Measurements from ENCODE around the gene MYOT.

DNA sequence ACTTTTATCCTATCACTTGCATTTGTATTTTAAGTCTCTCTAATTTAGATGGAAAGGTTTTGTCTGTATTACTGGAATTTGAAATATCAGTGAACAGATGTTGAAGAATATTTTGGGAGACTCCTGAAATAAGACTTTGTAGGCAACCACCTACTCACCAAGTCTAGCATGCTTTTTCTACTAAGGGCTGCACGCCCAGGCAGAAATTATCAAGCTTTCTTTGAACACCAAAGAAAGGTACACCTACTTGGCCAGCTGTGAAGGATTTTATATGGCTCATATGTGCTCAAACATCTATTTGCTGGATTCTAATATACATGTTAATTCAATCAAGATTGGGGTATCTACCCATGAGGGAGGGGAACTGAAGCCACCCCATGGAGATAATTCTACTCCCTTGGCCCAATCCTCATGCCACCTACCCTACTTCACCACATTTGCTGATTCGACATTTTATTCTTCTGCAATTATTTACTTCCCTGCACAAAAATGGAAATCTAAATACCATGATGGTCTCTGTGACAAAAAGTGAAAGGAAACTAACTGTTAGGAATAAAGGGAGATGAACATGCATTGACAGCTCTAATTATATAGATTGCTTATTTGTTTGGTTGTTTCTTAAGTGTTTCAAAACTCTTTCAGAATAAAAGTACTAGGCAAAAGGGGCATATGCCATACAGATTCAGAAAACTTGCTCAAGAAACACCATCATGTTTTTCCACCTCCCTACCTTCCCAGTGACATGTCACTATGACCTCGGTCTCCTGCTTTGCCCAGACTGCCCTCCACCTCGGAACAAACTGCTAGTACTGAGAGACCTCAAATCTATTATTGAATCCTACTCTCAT lies 895 bp upstream of the MYOT start:
- TF ChIP-seq, protein P1, sequence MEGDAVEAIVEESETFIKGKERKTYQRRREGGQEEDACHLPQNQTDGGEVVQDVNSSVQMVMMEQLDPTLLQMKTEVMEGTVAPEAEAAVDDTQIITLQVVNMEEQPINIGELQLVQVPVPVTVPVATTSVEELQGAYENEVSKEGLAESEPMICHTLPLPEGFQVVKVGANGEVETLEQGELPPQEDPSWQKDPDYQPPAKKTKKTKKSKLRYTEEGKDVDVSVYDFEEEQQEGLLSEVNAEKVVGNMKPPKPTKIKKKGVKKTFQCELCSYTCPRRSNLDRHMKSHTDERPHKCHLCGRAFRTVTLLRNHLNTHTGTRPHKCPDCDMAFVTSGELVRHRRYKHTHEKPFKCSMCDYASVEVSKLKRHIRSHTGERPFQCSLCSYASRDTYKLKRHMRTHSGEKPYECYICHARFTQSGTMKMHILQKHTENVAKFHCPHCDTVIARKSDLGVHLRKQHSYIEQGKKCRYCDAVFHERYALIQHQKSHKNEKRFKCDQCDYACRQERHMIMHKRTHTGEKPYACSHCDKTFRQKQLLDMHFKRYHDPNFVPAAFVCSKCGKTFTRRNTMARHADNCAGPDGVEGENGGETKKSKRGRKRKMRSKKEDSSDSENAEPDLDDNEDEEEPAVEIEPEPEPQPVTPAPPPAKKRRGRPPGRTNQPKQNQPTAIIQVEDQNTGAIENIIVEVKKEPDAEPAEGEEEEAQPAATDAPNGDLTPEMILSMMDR (IDR thresholded peaks at IDR 0.05; ENCODE audit: insufficient read depth, low read length), result no peak
- TF ChIP-seq GABPA (IDR thresholded peaks at IDR 0.05; ENCODE audit: low read depth), result no peak
- no peak for TF ChIP-seq SPI1 (IDR thresholded peaks at IDR 0.05; ENCODE audit: borderline replicate concordance, low read depth)
- TF ChIP-seq, protein P2, sequence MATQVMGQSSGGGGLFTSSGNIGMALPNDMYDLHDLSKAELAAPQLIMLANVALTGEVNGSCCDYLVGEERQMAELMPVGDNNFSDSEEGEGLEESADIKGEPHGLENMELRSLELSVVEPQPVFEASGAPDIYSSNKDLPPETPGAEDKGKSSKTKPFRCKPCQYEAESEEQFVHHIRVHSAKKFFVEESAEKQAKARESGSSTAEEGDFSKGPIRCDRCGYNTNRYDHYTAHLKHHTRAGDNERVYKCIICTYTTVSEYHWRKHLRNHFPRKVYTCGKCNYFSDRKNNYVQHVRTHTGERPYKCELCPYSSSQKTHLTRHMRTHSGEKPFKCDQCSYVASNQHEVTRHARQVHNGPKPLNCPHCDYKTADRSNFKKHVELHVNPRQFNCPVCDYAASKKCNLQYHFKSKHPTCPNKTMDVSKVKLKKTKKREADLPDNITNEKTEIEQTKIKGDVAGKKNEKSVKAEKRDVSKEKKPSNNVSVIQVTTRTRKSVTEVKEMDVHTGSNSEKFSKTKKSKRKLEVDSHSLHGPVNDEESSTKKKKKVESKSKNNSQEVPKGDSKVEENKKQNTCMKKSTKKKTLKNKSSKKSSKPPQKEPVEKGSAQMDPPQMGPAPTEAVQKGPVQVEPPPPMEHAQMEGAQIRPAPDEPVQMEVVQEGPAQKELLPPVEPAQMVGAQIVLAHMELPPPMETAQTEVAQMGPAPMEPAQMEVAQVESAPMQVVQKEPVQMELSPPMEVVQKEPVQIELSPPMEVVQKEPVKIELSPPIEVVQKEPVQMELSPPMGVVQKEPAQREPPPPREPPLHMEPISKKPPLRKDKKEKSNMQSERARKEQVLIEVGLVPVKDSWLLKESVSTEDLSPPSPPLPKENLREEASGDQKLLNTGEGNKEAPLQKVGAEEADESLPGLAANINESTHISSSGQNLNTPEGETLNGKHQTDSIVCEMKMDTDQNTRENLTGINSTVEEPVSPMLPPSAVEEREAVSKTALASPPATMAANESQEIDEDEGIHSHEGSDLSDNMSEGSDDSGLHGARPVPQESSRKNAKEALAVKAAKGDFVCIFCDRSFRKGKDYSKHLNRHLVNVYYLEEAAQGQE (IDR thresholded peaks at IDR 0.05; ENCODE audit: insufficient replicate concordance, low read depth), result no peak
- no peak for TF ChIP-seq POLR2AphosphoS5 (IDR thresholded peaks at IDR 0.05; ENCODE audit: low read depth)

All from HL-60 (cell line).